GM19397 (cell line): ENCODE measurements around the gene CAMTA1.

ENCODE experiments used
- ATAC-seq: cut with Tn5 transposase; IDR thresholded peaks from one replicate; pipeline ENCODE4 v1.9.1; 2021; ENCODE audit warnings: mild to moderate bottlenecking, moderate library complexity; ENCODE audit not compliant: unreplicated experiment

The CAMTA1 gene

GRCh38 chr1:7418442-7419080 is 633.3 kb downstream of the CAMTA1 start:
- no peak for ATAC-seq

DNA sequence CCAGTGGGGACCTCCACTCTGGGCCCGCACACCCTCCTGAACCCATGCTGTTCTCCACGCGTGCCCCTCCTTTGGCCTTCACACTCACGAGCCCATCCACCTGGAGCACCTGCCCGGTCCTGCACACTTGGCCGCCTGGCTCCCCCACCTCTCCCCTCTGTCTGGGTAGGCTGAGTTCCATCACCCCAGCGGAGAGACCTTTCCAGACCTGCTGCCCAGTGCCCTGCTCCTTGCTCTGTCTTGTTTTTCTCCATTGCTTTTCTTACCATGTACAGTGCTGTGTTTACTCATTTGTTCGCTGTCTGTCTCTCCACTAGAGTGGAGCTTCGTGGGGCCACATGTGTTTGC is 634.8 kb downstream of the CAMTA1 start:
- ATAC-seq = no peak

DNA sequence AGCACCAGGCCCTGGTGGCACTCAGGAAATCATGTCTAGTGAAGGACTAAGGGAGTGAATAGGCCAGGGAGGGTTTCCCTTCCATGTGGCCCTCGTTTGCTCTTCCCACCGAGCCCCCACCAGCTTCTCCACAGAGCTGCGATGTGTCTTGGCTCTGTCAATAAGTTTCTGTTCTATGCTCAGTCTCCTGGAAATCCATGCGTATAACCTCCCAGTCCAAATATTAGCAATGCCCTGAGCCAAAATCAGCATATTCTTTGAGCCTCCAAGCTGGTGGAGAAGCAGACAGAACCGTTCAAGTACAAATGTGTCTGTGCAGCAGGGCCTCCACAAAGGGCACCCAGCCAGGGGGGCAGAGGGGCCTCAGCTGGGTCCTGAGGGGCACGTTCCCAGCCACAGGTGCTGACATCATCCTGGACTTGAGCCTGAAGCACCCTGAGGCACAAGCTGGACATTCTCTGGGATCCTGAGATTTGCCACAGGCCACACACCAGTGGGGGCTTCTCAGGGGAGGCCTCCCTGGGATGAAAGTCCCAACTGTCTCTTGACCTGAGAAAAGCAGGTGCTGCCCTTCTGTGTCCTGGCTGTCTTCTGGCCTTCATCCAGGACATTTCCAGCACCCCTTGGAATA is 635.3 kb downstream of the CAMTA1 start:
- ATAC-seq = no peak

GRCh38 chr1:7421471-7422075 is 636.3 kb downstream of the CAMTA1 start:
- ATAC-seq = no peak

- ATAC-seq = no peak
These were observed 636.8 kb downstream of the CAMTA1 start for GRCh38 chr1:7422081-7422480.

DNA sequence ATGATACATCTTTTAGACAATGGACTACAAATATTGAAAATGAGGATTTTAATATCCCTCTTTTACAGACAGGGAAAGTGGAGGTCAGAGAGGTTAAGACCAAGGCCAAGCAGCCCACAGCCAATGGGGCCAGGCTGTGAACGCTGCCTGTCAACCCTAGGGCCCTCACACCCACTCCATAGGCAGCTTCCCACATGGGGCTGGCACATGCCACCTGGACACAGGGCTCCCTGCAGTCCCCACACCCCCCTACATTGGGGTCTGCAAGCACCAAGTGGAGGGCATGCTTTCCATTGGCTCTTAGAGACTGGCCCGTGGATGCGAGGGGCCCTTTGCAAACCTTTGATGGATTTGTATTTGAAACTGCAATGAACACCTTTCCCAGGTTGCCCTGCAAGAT is 637.3 kb downstream of the CAMTA1 start:
- ATAC-seq = no peak

DNA sequence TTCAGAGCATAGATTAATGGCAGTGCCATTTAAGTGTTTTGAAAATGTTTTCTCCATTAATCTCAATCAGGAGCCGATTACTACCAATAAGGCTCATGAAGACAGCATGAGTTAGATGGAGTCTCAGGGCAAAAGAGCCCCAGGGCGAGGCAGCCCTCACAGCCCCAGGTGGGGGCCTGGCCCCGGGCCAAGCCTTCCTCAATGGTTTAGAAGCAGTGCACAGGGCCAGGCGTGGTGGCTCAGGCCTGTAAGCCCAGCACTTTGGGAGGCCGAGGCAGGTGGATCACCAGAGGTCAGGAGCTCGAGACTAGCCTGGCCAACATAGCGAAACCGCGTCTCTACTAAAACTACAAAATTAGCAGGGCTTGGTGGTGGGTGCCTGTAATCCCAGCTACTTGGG is 637.7 kb downstream of the CAMTA1 start:
- ATAC-seq = no peak

DNA sequence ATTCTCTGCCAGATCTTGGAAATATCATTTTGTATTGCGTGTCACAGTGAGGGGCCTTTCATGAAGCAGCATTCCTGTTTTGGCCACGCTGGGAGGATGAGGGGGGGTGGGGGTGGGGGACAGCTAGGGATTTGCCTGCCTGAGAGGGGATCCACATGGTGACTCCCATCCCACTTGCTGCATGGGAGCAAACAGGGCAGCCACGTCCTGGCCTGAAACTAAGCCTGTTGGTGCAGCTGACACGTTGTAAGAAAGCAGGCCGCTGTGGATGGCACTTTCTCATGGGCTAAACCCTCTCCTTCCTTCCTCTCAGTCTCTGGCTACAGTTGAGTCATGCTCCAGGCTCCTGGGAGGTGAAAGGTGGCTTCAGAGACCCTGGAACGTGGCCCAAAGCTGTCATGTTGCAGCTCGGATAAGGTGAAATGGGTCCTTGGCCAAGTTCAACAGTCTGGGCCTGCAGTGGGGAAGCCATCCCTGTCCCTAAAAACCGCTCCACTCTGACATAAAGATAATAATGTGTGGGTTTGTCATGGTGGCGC is 639.2 kb downstream of the CAMTA1 start:
- no peak for ATAC-seq

GRCh38 chr1:7425229-7425628 is 640.0 kb downstream of the CAMTA1 start:
- no peak for ATAC-seq

- ATAC-seq = no peak
These were observed 640.5 kb downstream of the CAMTA1 start for GRCh38 chr1:7425771-7426170.

GRCh38 chr1:7426780-7427604 is 641.7 kb downstream of the CAMTA1 start:
- no peak for ATAC-seq

- ATAC-seq = no peak
These were observed 642.5 kb downstream of the CAMTA1 start for GRCh38 chr1:7427605-7428300.

DNA sequence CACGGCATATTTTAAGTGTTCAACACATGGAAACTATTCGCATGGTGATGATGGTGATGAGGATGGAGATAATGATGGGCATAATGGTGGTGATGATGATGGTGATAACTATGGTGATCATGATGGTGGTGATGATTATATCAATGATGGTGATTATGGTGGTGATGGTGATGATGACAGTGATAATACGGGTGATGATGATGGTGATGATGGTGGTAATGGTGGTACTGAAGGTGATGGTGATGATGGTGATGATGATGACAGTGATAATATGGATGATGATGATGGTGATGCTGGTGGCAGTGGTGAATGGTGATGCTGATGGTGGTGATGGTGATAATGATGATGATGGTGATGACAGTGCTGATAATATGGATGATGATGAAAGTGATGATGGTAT is 644.0 kb downstream of the CAMTA1 start:
- no peak for ATAC-seq

- ATAC-seq = no peak
These were observed 644.9 kb downstream of the CAMTA1 start for GRCh38 chr1:7430047-7430608.

- ATAC-seq = no peak
These were observed 645.4 kb downstream of the CAMTA1 start for GRCh38 chr1:7430691-7431090.

DNA sequence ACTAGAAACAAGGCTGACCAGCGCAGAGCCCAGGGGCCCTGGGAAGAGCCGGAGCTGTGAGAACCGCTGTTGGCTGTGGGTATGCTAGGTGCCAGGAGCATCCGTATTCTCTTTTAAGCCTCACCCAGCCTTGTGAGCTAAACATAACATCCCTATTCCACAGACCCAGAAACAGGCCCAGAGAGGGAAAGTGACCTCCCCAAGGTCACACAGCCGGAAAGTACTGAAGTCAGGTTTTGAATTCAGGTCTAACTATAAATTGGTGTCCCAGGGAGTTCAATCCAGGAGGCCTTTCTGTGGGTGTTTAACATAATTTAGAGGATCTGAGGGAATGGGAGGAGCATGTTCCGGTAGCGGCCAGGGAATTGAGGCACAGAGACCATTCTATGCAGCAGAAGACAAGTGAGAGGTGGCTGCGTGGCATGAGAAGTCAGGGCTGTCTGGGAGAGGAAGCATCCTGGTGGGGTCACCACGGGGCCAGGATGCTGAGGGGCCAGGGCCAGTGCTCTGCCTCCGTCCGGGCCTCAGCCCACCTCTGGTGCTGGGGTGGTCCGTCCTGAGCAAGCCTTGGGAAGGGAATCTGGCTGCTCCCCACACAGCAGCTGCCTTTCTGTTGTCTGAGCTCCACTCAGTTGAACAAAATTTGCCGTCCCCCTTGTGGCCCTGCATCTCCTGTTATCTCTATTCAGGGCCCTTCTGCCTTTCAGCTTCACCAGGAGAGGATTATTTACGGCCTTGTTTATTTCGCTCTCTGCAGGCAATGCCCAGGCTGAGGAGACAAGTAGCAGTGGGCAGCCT is 647.0 kb downstream of the CAMTA1 start:
- no peak for ATAC-seq

GRCh38 chr1:7432900-7433380 is 647.7 kb downstream of the CAMTA1 start:
- no peak for ATAC-seq

- ATAC-seq = no peak
These were observed 649.3 kb downstream of the CAMTA1 start for GRCh38 chr1:7434566-7434965.

DNA sequence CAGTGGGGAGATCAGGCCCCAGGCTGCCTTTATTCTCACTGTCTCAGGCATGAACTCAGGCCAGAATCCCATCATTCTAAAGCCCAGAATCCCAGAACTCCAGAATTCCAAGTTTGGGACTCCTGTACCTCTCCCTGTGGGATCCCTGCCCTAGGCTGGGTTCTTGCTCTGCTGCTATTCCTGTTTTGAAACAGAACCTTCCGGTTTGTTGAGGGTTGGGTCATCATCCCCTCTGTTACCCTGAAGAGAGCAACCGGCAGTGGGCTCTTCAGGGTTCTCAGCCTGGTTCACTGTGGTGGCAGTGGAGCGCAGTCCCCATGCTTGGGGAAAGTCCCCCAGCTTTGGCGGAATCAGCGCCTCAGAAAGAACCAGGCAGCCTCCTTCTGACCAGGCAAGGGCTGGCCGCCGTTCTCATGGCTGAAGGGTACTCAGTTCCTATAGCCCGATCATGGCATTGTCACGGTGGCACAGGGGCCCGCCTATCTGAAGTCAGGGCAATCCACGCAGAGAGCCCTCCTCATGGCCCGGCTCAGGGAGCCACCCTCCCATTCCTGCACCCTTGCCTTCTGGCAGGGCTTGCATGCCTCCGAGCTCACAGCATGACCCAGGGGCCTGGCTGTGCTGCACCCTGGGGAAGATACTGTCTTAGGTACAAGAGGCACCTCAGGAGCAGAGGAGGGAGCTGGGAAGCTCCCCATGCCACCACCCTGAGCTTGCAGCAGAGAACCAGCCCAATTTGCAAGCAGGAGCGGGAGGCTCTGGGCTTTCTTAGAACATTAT is 650.2 kb downstream of the CAMTA1 start:
- no peak for ATAC-seq
